GM11168 (cell line): ENCODE data around the gene KRT20.
"Not testable (repeated sequence)": the region's sequence is repeated elsewhere in the genome, so short reads cannot be mapped to it uniquely, and the experiment has no call there.

ENCODE experiments used
- in situ Hi-C: fragments of 300-500 bp; cut with MboI; formaldehyde crosslinking; loops from one replicate; pipeline ENCODE4 v1.12.0; 2022; ENCODE audit warnings: low sequenced_read_pairs; ENCODE audit not compliant: unreplicated experiment

The KRT20 gene

GRCh38 chr17:40859536-40859935 is 25.5 kb downstream of the KRT20 start:
- in situ Hi-C loops, result no loop called here

- in situ Hi-C loops, result not testable (repeated sequence)
These were observed 26.4 kb downstream of the KRT20 start for GRCh38 chr17:40858667-40859066.

GRCh38 chr17:40857535-40857934 is 27.5 kb downstream of the KRT20 start:
- in situ Hi-C loops, result no loop called here

- in situ Hi-C loops, result no loop called here
These were observed 30.7 kb downstream of the KRT20 start for GRCh38 chr17:40854175-40854814.

DNA sequence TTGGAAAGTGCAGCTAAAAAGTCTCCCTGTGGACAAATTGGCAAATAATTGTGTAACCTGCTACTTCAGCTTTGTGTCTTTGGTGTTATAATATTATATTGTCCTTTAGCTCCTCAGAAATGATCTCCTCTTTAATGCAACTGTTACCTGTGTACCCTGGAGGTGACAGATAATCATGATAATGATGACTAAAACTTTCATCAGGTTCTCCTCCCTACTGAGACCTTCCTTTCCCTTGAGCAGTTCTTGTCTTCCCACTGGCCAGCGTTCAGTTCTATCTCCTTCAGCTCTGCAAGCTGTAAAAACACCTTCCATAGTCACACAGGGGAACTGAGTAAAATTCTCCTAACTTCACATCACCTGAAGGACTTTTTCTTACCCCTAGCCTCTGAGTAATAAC is 32.7 kb downstream of the KRT20 start:
- in situ Hi-C loops, result no loop called here

- in situ Hi-C loops, result no loop called here
These were observed 34.6 kb downstream of the KRT20 start for GRCh38 chr17:40850293-40850972.

DNA sequence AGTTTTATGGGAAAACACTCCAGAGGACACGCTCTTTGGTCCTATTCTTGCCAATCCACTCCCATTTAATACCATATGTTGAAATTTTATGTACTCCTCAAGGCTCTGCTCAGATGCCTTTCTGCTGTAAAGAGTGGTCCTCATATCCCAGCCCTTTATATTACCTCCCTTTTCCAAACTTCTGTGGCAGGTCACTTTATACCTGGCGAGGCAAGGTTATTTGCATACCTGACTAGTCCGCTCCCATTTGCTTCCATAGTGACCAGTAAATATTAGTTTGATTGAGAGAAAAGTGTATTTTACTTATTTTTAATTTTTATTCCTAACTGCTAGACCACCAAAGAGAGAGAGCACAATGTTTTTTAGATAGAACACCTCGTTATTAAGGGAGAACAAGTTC is 35.3 kb downstream of the KRT20 start:
- in situ Hi-C loops, result no loop called here

DNA sequence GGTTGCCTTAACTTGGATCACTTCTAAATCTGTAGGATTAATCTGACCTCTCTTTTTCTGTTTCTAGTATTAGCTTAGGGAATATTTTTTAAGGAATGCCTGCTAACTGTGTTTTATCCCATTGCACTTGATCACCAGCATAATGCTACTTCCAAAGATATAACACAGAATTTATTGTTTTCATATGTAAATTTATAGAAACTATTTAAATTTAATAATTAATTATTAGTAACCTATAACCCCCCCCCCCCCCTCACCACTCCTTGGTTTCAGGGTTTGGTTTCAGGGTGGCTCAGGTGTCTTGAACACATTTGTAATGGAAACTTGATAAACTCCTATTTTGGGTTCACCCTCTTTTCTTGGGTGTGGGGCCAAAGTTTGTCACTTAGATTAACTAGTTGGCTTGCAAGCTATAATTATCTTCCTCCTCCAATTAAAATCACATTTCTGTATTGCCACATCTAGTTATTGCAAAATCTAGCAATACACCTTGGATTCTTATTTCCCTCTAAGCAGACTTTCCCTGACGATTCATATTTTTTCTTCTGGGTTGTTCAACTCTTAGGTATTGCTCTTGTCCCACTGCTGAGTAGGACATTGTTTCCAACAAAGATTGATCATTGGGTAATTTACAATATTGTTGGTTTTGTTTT is 36.3 kb downstream of the KRT20 start:
- in situ Hi-C loops, result no loop called here

DNA sequence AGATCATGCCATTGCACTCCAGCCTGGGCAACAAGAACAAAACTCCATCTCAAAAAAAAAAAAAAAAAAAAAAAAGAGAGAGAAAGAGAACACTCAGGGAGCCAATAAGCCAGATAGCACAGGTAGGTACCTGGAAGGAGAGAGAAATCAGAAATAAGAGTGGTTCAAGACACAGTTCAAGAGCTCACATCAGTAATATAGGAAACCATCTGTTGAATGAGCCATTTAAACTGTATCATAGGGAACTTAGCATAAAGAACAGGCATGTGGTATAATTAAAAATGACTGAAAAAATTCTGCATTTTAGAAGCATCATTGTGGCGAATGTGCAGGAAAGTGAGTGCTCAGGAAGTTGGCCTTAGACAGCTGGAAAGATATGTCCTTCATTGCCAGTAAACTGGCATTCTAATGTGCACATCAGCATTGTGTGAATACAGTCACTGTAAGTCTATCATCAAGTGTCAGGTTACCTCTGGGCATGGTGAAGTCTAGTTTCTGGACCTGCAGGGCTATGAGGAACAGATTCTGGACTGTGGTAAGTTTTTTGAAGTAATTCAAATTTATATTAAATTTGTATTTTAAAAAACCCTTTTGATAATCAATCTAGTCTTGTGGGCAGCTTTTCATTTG is 38.4 kb downstream of the KRT20 start:
- in situ Hi-C loops, result no loop called here

DNA sequence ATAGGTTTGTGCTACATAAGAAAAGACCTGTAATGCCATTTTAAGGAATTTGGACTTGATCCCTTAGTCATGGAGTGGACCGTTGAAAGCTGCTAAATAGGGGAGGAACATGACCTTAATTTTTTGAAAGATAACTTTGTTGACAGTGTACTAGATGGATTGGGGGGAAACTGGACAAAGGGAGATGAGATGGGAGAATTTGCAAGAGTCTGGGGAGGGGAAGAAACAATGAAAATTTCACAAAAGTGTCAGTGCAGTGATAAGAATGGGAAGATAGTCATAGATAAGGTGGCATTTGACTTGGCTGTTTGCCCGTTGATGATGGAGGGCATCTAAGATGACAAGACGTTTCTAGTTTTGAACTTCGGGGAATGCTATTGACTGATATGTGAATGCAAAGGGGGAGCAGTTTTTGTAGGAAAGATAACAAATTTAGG is 40.4 kb downstream of the KRT20 start:
- in situ Hi-C loops, result no loop called here

GRCh38 chr17:40843242-40843641 is 41.8 kb downstream of the KRT20 start:
- in situ Hi-C loops, result no loop called here

GRCh38 chr17:40841246-40841645 is 43.8 kb downstream of the KRT20 start:
- in situ Hi-C loops, result no loop called here

GRCh38 chr17:40839194-40839593 is 45.8 kb downstream of the KRT20 start:
- in situ Hi-C loops, result no loop called here

- in situ Hi-C loops, result no loop called here
These were observed 49.0 kb downstream of the KRT20 start for GRCh38 chr17:40836020-40836419.

- in situ Hi-C loops, result no loop called here
These were observed 51.2 kb downstream of the KRT20 start for GRCh38 chr17:40833882-40834281.

DNA sequence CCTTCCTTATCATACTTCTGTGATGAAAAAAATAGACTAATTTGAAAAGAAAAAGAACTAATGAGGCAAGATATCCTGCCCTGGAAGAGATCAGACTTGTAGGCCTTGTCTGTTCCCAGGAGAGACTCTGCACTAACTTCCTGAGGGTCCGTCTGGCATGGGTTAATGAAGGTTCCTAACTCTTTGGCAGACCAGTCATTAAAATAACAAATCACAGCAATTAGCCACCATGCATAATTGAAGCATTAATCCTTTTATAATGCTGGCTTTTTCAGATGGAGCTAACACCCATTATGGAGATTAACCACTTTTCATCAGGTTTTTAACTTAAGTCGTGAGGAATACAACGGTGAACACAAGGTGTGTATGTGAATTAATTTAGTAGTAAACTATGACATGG is 52.2 kb downstream of the KRT20 start:
- in situ Hi-C loops, result no loop called here

- in situ Hi-C loops, result no loop called here
These were observed 54.8 kb downstream of the KRT20 start for GRCh38 chr17:40830085-40830776.

DNA sequence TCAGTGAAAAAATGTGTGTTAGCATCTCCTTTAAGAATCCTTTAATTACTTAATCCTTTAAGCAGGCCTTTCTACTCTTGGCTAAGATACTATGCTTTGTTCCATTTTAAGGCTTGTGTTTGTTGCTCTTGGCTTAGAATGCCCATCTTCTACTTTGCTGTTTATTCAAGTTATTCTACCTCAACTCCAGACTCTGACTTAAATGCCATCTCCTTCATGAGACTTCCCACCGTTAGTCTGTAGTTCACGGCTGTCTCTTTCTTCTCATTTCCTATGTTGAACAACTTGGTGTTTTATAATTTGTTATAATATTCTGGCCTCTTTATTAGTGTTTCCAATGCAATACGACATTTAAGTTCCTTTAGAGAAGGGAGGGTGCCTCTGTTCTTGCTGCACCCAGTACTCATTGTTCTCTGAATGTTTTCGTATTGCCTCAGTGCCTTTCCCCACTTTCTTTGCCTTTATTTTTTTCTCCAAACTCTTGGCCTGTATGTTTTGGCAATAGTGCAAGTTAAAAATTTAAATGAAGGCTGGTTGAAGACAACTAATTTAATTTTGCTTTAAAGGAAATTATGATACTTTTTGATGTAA is 56.5 kb downstream of the KRT20 start:
- in situ Hi-C loops, result no loop called here

GRCh38 chr17:40827746-40828453 is 57.1 kb downstream of the KRT20 start:
- in situ Hi-C loops, result no loop called here
